ENCODE measurements around the gene CHSY1.

- TF ChIP-seq POLR2A (IDR thresholded peaks at IDR 0.05): no peak
- TF ChIP-seq CTCF (IDR thresholded peaks at IDR 0.05): no peak
These were observed 14.2 kb upstream of the CHSY1 start for GRCh38 chr15:101266034-101266433.
